Epidermal melanocyte (primary cell): ENCODE data around the gene RNF220.

Experiments
- DNase-seq: peaks from one replicate; pipeline ENCODE4 v3.0.0; 2011; ENCODE audit warnings: low spot score; ENCODE audit not compliant: insufficient read length

The RNF220 gene

GRCh38 chr1:44606701-44607281, 201.7 kb downstream of the RNF220 start:
- DNase-seq = no peak

- DNase-seq = no peak
These were observed 203.1 kb downstream of the RNF220 start for GRCh38 chr1:44608141-44608540.

GRCh38 chr1:44609412-44609767, 204.3 kb downstream of the RNF220 start:
- no peak for DNase-seq

GRCh38 chr1:44609768-44610526, 204.9 kb downstream of the RNF220 start:
- no peak for DNase-seq

- no peak for DNase-seq
These were observed 205.6 kb downstream of the RNF220 start for GRCh38 chr1:44610527-44611148.

- no peak for DNase-seq
These were observed 206.4 kb downstream of the RNF220 start for GRCh38 chr1:44611419-44611818.

GRCh38 chr1:44611866-44612265, 206.8 kb downstream of the RNF220 start:
- DNase-seq = no peak

GRCh38 chr1:44613941-44614340, 208.9 kb downstream of the RNF220 start:
- DNase-seq = no peak

- no peak for DNase-seq
These were observed 211.4 kb downstream of the RNF220 start for GRCh38 chr1:44616284-44616990.

- peak; percentile 77 for DNase-seq
These were observed 212.1 kb downstream of the RNF220 start for GRCh38 chr1:44616991-44617702.

- no peak for DNase-seq
These were observed 212.6 kb downstream of the RNF220 start for GRCh38 chr1:44617703-44618029.

- DNase-seq = no peak
These were observed 214.3 kb downstream of the RNF220 start for GRCh38 chr1:44619261-44619900.

- DNase-seq = no peak
These were observed 215.0 kb downstream of the RNF220 start for GRCh38 chr1:44620072-44620471.

GRCh38 chr1:44621841-44622286, 216.8 kb downstream of the RNF220 start:
- DNase-seq = no peak

GRCh38 chr1:44624268-44624901, 219.3 kb downstream of the RNF220 start:
- DNase-seq = no peak

GRCh38 chr1:44625348-44625747, 220.3 kb downstream of the RNF220 start:
- DNase-seq = no peak

- DNase-seq = no peak
These were observed 224.1 kb downstream of the RNF220 start for GRCh38 chr1:44628962-44629756.

- no peak for DNase-seq
These were observed 225.1 kb downstream of the RNF220 start for GRCh38 chr1:44630116-44630515.

- DNase-seq = no peak
These were observed 226.2 kb downstream of the RNF220 start for GRCh38 chr1:44631333-44631646.
